Measurements from ENCODE around the gene CNNM2. TPM values are rescaled to one million over a fixed set of nuclear protein-coding genes. Genes with fewer than 3 reads are reported as not detected.
A peak's percentile ranks its signal among the peaks of the same experiment; 100 is the strongest.

The CNNM2 gene
- total RNA-seq, 1 donor from 2014 or later = 3.9 TPM

DNA sequence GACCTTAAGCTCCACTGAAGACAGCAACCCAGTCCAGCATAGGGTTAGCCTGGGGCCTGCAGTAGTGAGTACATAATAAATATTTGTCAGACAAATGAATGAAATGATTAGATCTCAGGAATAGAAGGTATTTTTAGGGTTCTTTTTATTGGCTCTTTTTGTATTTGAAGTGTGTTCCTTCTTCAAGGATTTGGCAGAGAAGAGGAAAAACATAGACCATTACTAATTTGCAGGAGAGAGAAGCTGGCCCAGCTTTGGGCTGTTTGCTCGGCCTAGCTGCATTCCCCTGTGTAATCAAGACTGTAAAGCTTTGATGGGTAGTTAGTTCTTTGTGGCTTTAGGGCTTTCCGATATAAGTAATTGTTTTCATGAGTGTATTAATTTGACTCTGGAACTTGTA is 64.2 kb downstream of the CNNM2 start:
- Histone ChIP-seq H3K27me3 (ENCODE audit: control insufficient read depth, insufficient read depth, low read length) (no peaks in the 10 kb centered on the region), H3K36me3 (ENCODE audit: control insufficient read depth, insufficient read depth, low read length) (no peaks in the 10 kb centered on the region), H3K4me3 (ENCODE audit: low read depth, low read length) (no peak overlapping the region)
- no peak for TF ChIP-seq CTCF (IDR thresholded peaks at IDR 0.05; ENCODE audit: insufficient read depth, low read length, severe bottlenecking)
- FAIRE-seq = no peak
- no peak for DNase-seq (ENCODE audit: low read depth)

DNA sequence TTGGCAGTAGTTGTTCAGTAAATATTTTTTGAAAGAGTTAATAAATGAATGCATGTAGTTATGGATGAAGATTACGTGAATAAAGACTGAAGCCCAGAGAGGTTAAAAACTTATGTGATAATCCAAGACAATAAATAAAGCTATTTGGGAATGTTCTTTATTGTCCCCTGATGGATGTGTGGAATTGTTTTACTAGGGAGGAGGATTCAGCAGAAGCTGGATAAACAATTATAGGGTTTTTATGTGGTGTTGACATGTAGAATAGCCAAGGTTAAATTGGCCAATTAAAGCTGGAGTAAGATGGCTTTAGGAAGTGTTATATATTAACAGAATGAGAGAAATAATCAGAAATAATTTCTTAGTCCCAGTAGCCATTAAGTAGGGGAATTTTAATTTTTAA is 66.0 kb downstream of the CNNM2 start:
- Histone ChIP-seq H3K4me3 (ENCODE audit: low read depth, low read length) (no peak overlapping the region), H3K27me3 (ENCODE audit: control insufficient read depth, insufficient read depth, low read length) (no peaks in the 10 kb centered on the region), H3K36me3 (ENCODE audit: control insufficient read depth, insufficient read depth, low read length) (no peaks in the 10 kb centered on the region)
- TF ChIP-seq CTCF (IDR thresholded peaks at IDR 0.05; ENCODE audit: insufficient read depth, low read length, severe bottlenecking) = no peak
- DNase-seq (ENCODE audit: low read depth) (no peak), FAIRE-seq (no peak)

- no peak for TF ChIP-seq CTCF (IDR thresholded peaks at IDR 0.05; ENCODE audit: insufficient read depth, low read length, severe bottlenecking)
- Histone ChIP-seq H3K4me3 (ENCODE audit: low read depth, low read length) (no peak overlapping the region), H3K27me3 (ENCODE audit: control insufficient read depth, insufficient read depth, low read length) (no peaks in the 10 kb centered on the region), H3K36me3 (ENCODE audit: control insufficient read depth, insufficient read depth, low read length) (no peaks in the 10 kb centered on the region)
- FAIRE-seq = no peak
- peak; percentile 43 for DNase-seq (ENCODE audit: low read depth)
Measured at GRCh38 chr10:102985811-102986210, 67.7 kb downstream of the CNNM2 start.

DNA sequence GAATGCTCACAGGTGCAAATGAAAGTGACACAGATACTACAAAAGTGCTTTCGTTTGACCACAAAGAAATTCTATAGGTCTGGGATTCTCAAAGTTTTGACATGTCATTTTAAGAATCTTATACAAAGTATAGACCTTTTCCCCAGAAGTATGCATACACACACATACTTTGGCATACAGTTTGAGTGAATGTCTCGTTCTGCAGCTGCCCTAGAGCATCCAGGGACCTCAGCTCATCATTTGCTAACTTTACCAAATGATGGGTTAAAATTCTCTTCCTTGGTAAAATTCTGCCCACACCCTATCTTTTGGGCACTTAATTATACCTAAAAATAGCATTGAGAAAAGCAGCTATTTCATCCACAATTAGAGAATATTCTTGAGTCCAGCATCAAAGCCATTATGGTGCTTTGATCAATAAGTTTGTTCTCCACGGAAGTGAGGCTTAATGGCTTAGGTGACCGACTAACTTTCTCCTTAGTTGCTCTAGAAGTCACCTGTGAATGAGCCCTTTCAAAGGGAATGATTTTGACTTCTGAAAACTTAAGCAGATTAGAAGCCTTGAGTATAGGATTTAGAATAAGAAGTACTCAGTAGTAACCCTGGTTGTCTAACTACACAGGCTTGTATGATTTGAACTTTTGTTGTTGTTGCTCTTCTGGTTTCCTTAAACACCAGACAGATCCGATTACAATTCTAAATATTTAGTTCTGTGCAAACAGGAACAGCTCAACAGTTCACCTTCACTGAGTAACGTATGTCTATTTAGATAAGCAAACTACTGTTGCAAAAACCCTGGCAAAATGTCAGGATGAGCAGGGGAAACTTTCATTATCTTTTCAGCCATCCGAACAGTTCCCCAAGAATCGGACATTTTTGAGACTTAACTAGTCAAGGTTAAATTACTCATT is 70.6 kb downstream of the CNNM2 start:
- FAIRE-seq (no peak), DNase-seq (ENCODE audit: low read depth) (peak; percentile 67)

DNA sequence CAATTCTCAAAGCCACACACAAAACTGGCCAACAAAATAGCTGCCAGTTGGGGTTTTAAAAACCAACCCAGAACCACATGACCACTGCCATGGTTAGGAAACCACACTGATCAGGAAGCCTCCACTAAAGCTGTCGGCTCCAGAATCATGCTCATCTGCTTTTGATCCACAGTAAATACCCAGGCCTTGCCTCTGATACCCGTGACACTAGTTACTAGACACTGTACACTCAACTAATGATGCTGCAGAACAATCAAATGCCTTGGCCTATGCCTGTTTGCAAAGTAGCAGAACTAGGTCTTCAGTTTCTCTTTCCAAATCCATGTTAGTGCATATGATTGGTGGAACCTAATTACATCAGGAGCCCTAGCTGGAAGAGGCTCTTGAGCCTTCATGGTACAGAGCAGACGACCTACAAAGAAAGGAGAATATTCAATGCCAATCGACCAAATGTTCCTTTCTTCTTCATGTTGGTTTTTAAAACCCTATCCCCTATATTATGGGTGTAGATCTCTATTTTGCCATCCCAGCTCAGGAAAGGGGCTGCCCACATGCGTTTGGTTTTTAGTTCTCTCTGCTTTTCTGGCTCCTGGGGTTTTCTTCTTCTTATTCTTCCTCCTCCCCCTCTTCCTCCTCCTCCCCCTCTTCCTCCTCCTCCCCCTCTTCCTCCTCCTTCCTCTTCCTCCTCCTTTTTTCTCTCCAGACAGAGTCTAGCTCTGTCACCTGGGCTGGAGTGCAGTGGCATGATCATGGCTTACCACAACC is 76.6 kb downstream of the CNNM2 start:
- no peaks in the 10 kb centered on the region for H3K36me3 ChIP-seq (ENCODE audit: control insufficient read depth, insufficient read depth, low read length)
- FAIRE-seq (peak; percentile 85), DNase-seq (ENCODE audit: low read depth) (no peak)
- H3K4me3 ChIP-seq (ENCODE audit: low read depth, low read length) = no peak overlapping the region
- no peaks in the 10 kb centered on the region for H3K27me3 ChIP-seq (ENCODE audit: control insufficient read depth, insufficient read depth, low read length)
- no peak for TF ChIP-seq CTCF (IDR thresholded peaks at IDR 0.05; ENCODE audit: insufficient read depth, low read length, severe bottlenecking)

More for the DNA sequence above, 70.6 kb downstream of the CNNM2 start:
- Histone ChIP-seq H3K4me3 (ENCODE audit: low read depth, low read length) (no peak overlapping the region), H3K36me3 (ENCODE audit: control insufficient read depth, insufficient read depth, low read length) (no peaks in the 10 kb centered on the region), H3K27me3 (ENCODE audit: control insufficient read depth, insufficient read depth, low read length) (no peaks in the 10 kb centered on the region)
- no peak for TF ChIP-seq CTCF (IDR thresholded peaks at IDR 0.05; ENCODE audit: insufficient read depth, low read length, severe bottlenecking)
